DMS 273 (cell line): ENCODE results near the gene ZNF750.

ENCODE experiments used
- DNase-seq: peaks from one replicate; lab custom pipeline; 2025; ENCODE audit not compliant: unreplicated experiment; lab: John Stamatoyannopoulos, UW

ZNF750 gene

GRCh38 chr17:82813299-82814051 lies 26.3 kb downstream of the ZNF750 start:
- no peak for DNase-seq

- no peak for DNase-seq
These were observed 27.2 kb downstream of the ZNF750 start for GRCh38 chr17:82812601-82813000.

- DNase-seq = no peak
These were observed 27.8 kb downstream of the ZNF750 start for GRCh38 chr17:82812058-82812457.

GRCh38 chr17:82810644-82811430 lies 29.0 kb downstream of the ZNF750 start:
- DNase-seq = no peak

GRCh38 chr17:82808921-82809905 lies 30.6 kb downstream of the ZNF750 start:
- no peak for DNase-seq

GRCh38 chr17:82808006-82808405 lies 31.8 kb downstream of the ZNF750 start:
- DNase-seq = no peak

GRCh38 chr17:82807562-82807961 lies 32.3 kb downstream of the ZNF750 start:
- no peak for DNase-seq

- no peak for DNase-seq
These were observed 32.7 kb downstream of the ZNF750 start for GRCh38 chr17:82807101-82807500.

GRCh38 chr17:82806645-82807044 lies 33.2 kb downstream of the ZNF750 start:
- DNase-seq = no peak

GRCh38 chr17:82805823-82806222 lies 34.0 kb downstream of the ZNF750 start:
- DNase-seq = no peak

- DNase-seq = no peak
These were observed 34.6 kb downstream of the ZNF750 start for GRCh38 chr17:82805254-82805653.

- no peak for DNase-seq
These were observed 35.2 kb downstream of the ZNF750 start for GRCh38 chr17:82804442-82805191.

- no peak for DNase-seq
These were observed 36.2 kb downstream of the ZNF750 start for GRCh38 chr17:82803606-82804005.

GRCh38 chr17:82803185-82803584 lies 36.6 kb downstream of the ZNF750 start:
- no peak for DNase-seq

- no peak for DNase-seq
These were observed 37.6 kb downstream of the ZNF750 start for GRCh38 chr17:82802075-82802780.

GRCh38 chr17:82801377-82801970 lies 38.3 kb downstream of the ZNF750 start:
- no peak for DNase-seq

GRCh38 chr17:82800885-82801284 lies 38.9 kb downstream of the ZNF750 start:
- DNase-seq = no peak

- no peak for DNase-seq
These were observed 40.2 kb downstream of the ZNF750 start for GRCh38 chr17:82799591-82799990.

GRCh38 chr17:82798752-82799151 lies 41.1 kb downstream of the ZNF750 start:
- no peak for DNase-seq
